ENCODE data around the gene ABHD15. TPM values are rescaled to one million over a fixed set of nuclear protein-coding genes. Genes with fewer than 3 reads are reported as not detected.
A peak's percentile ranks its signal among the peaks of the same experiment; 100 is the strongest.

ABHD15 gene
- total and polyA plus RNA-seq, 9 of the 15 experiments (the other 6 are each of a cell fraction or from before 2014, with no cell fraction given), result 0.85 to 4.2 (median 2.1) TPM

DNA sequence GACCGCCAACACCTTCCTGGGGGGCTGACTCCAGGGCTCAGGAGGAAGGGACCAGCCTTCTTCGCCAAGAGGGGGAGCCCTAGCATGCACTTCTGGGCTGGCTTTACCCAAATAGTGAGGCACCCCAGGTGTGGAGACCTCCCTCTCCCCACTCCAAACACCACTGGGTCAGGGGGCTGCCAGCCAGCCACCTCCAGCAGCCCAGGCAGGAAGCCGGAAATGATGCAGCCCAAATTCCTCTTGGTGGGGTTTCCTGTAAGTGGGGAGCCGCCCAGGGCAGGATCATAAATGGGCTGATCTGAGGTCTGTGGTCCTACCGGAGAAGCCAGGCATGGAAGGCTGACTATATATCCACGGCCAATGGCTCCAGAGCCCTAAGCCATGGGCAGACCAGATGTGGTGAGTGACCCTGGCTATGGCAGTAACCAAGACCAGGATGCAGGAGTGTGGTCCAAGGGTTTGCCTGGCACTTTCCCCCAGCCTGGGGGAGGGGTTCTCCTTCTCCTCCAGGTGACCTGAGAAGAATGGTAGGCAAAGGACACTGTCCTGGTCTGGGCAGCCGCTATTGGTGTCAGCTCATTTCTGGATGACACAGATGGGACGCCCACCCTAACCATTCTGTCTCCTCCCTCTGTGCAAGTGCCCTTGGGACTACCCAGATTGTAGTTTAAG, 18.4 kb upstream of the ABHD15 start (continued):
- TF ChIP-seq, protein P1, sequence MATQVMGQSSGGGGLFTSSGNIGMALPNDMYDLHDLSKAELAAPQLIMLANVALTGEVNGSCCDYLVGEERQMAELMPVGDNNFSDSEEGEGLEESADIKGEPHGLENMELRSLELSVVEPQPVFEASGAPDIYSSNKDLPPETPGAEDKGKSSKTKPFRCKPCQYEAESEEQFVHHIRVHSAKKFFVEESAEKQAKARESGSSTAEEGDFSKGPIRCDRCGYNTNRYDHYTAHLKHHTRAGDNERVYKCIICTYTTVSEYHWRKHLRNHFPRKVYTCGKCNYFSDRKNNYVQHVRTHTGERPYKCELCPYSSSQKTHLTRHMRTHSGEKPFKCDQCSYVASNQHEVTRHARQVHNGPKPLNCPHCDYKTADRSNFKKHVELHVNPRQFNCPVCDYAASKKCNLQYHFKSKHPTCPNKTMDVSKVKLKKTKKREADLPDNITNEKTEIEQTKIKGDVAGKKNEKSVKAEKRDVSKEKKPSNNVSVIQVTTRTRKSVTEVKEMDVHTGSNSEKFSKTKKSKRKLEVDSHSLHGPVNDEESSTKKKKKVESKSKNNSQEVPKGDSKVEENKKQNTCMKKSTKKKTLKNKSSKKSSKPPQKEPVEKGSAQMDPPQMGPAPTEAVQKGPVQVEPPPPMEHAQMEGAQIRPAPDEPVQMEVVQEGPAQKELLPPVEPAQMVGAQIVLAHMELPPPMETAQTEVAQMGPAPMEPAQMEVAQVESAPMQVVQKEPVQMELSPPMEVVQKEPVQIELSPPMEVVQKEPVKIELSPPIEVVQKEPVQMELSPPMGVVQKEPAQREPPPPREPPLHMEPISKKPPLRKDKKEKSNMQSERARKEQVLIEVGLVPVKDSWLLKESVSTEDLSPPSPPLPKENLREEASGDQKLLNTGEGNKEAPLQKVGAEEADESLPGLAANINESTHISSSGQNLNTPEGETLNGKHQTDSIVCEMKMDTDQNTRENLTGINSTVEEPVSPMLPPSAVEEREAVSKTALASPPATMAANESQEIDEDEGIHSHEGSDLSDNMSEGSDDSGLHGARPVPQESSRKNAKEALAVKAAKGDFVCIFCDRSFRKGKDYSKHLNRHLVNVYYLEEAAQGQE (IDR thresholded peaks at IDR 0.05; ENCODE audit: borderline replicate concordance), result peak; percentile 25; the same call in 1 of the 2 replicates
- TF ChIP-seq, protein P1 (CRISPR knock-in tag; IDR thresholded peaks at IDR 0.05; ENCODE audit: low read depth), result no peak
- TF ChIP-seq OTX1 (CRISPR knock-in tag; IDR thresholded peaks at IDR 0.05) (no peak), RAD21 (CRISPR knock-in tag; conservative IDR thresholded peaks at IDR 0.05 in 1 of 2, IDR thresholded peaks at IDR 0.05 in 1 of 2) (peak in 1 of 2 experiments; percentile 41; a peak in 2 of 4 replicates), ZC3H4 (CRISPR knock-in tag; IDR thresholded peaks at IDR 0.05; ENCODE audit: borderline replicate concordance) (no peak), ZNF766 (CRISPR knock-in tag; conservative IDR thresholded peaks at IDR 0.05) (no peak)
